Panc1 (cell line): ENCODE data around the gene PCDHAC2. TPM values are rescaled to one million over a fixed set of nuclear protein-coding genes. Genes with fewer than 3 reads are reported as not detected.

ENCODE experiments used
- ATAC-seq: fragments of 200-7000 bp; cut with Tn5 transposase; 2 replicates; pipeline ENCODE4 v1.9.1; 2020; ENCODE audit warnings: mild to moderate bottlenecking, moderate library complexity
- BruUV-seq: library from RNA; stranded (reverse); fragments of 400-500 nt; replicated peaks from 2 replicates; lab custom pipeline; 2021; lab: Mats Ljungman, UMichigan
- CTCF ChIA-PET: fragments of 300-600 bp; sonication (Branson Sonifier 250); formaldehyde crosslinking; loops from one replicate; lab custom pipeline; 2022; ENCODE audit warnings: antibody characterized with exemption; lab: Charles Lee
- POLR2A ChIA-PET: fragments of 300-600 bp; sonication (Branson Sonifier 250); formaldehyde crosslinking; loops from one replicate; lab custom pipeline; 2022; ENCODE audit warnings: antibody characterized with exemption; lab: Charles Lee
- DNase-seq: peaks from one replicate; pipeline ENCODE4 v3.0.0-alpha.2; 2010; ENCODE audit warnings: low read depth, low spot score
- H3K27ac ChIP-seq: 2 replicates; pipeline ENCODE4 v1.5.1; 2011; ENCODE audit warnings: mild to moderate bottlenecking, low read length, inconsistent platforms
- H3K27me3 ChIP-seq: fragments of 200-500 bp; sonication (Bioruptor generic); 2 replicates; pipeline ENCODE4 v1.6.0; 2014; ENCODE audit warnings: low read length, inconsistent platforms; ENCODE audit not compliant: control insufficient read depth, insufficient read depth
- H3K36me3 ChIP-seq: fragments of 200-500 bp; sonication (Bioruptor generic); 2 replicates; pipeline ENCODE4 v1.5.1; 2014; ENCODE audit warnings: inconsistent platforms, mild to moderate bottlenecking, low read length, moderate library complexity; ENCODE audit not compliant: control insufficient read depth, insufficient read depth
- H3K4me1 ChIP-seq: 2 replicates; pipeline ENCODE4 v1.5.1; 2011; ENCODE audit warnings: inconsistent platforms, mild to moderate bottlenecking, low read length, moderate library complexity; ENCODE audit not compliant: control insufficient read depth, insufficient read depth
- H3K4me3 ChIP-seq, 2 experiments: 2 replicates each; pipeline ENCODE4 v1.5.1; 2011 to 2012; ENCODE audit warnings: low read depth in 2 of 2, low read length in 2 of 2, mild to moderate bottlenecking in 2 of 2, inconsistent platforms in 1 of 2, moderate library complexity in 1 of 2
- H3K9me3 ChIP-seq: fragments of 200-500 bp; sonication (Bioruptor generic); 2 replicates; pipeline ENCODE4 v1.5.1; 2014; ENCODE audit warnings: low read depth, mild to moderate bottlenecking, inconsistent platforms, low read length, moderate library complexity; ENCODE audit not compliant: control insufficient read depth, insufficient read depth
- POLR2AphosphoS5 ChIP-seq: IDR thresholded peaks from 2 replicates; pipeline ENCODE4 v1.6.1; 2012; ENCODE audit warnings: mild to moderate bottlenecking, low read depth, low read length, moderate library complexity
- REST ChIP-seq, 2 experiments: IDR thresholded peaks; 2 replicates each; pipeline ENCODE4 v1.6.1; 2011 to 2012; ENCODE audit warnings: low read depth in 2 of 2, control low read depth in 1 of 2, low read length in 1 of 2, mild to moderate bottlenecking in 1 of 2, moderate library complexity in 1 of 2; ENCODE audit not compliant: insufficient read depth in 1 of 2
- SIN3A ChIP-seq: IDR thresholded peaks from 2 replicates; pipeline ENCODE4 v1.6.1; 2012; ENCODE audit warnings: low read depth, mild to moderate bottlenecking, low read length, moderate library complexity, borderline replicate concordance; ENCODE audit not compliant: insufficient read depth
- TCF7L2 ChIP-seq: IDR thresholded peaks from 2 replicates; pipeline ENCODE4 v1.6.1; 2011; ENCODE audit warnings: mild to moderate bottlenecking, low read depth, low read length, inconsistent platforms
- in situ Hi-C: cut with HindIII; loops from 2 replicates; pipeline ENCODE4 v1.10.0; 2016; ENCODE audit warnings: low sequenced_read_pairs, low pct_unique_long_range_greater_than_20kb
- intact Hi-C: fragments of 100-400 bp; cut with micrococcal nuclease; formaldehyde crosslinking; loops from one replicate; pipeline ENCODE4 v1.10.0; 2022; ENCODE audit not compliant: unreplicated experiment
- total RNA-seq: library from RNA; stranded (reverse); gene quantifications from one replicate; pipeline ENCODE4 v1.2.1, GENCODE V29; 2021; ENCODE audit not compliant: unreplicated experiment
- TF ChIP-seq, protein P1 (sequence below): fragments of 450-650 bp; IDR thresholded peaks from 2 replicates; pipeline ENCODE4 v1.5.1; 2017; ENCODE audit warnings: mild to moderate bottlenecking

PCDHAC2 gene
- total RNA-seq, 1 experiment from 2014 or later = 8.8 TPM

DNA sequence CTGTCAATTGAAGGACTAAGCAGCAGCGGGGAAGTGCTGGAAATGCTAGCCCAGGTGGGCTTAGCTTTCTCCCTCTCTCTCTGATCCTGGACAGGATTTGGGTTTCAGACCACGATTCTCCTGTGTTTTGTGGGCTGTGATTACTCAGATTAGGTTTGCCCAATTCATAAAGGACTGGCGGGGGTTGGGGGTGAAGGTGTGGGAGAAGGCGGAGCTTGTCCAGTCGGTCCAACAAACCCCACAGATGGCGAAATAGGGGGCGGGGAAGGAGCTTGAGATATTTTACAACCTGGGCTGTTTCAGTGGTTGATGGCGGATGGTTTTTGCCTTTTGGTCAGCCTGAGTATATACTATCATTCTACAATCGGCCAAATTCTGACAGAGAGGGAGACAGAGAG lies 35.2 kb downstream of the PCDHAC2 start:
- Histone ChIP-seq H3K36me3 (no peaks in the 10 kb centered on the region), H3K9me3 (no peaks in the 10 kb centered on the region), H3K27me3 (no peaks in the 10 kb centered on the region), H3K27ac (peak overlapping the region; percentile 88), H3K4me1 (peaks cover 43% of the 10 kb centered on the region), H3K4me3 (peak overlapping the region; percentile 46 to 73)
- CTCF ChIA-PET = no interaction called here
- no TSS peak for BruUV-seq
- DNase-seq = no peak
- in situ Hi-C loops = no loop called here
- TF ChIP-seq POLR2AphosphoS5 (no peak), REST (IDR thresholded peaks at IDR 0.05; ENCODE audit: insufficient read depth in 1 of 2, low read depth in 2 of 2, low read length in 1 of 2) (no peak), SIN3A (no peak), TCF7L2 (no peak)
- TF ChIP-seq, protein P1, sequence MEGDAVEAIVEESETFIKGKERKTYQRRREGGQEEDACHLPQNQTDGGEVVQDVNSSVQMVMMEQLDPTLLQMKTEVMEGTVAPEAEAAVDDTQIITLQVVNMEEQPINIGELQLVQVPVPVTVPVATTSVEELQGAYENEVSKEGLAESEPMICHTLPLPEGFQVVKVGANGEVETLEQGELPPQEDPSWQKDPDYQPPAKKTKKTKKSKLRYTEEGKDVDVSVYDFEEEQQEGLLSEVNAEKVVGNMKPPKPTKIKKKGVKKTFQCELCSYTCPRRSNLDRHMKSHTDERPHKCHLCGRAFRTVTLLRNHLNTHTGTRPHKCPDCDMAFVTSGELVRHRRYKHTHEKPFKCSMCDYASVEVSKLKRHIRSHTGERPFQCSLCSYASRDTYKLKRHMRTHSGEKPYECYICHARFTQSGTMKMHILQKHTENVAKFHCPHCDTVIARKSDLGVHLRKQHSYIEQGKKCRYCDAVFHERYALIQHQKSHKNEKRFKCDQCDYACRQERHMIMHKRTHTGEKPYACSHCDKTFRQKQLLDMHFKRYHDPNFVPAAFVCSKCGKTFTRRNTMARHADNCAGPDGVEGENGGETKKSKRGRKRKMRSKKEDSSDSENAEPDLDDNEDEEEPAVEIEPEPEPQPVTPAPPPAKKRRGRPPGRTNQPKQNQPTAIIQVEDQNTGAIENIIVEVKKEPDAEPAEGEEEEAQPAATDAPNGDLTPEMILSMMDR = no peak
- POLR2A ChIA-PET = no interaction called here
- peak; percentile 65 for ATAC-seq
- intact Hi-C loops = no loop called here

DNA sequence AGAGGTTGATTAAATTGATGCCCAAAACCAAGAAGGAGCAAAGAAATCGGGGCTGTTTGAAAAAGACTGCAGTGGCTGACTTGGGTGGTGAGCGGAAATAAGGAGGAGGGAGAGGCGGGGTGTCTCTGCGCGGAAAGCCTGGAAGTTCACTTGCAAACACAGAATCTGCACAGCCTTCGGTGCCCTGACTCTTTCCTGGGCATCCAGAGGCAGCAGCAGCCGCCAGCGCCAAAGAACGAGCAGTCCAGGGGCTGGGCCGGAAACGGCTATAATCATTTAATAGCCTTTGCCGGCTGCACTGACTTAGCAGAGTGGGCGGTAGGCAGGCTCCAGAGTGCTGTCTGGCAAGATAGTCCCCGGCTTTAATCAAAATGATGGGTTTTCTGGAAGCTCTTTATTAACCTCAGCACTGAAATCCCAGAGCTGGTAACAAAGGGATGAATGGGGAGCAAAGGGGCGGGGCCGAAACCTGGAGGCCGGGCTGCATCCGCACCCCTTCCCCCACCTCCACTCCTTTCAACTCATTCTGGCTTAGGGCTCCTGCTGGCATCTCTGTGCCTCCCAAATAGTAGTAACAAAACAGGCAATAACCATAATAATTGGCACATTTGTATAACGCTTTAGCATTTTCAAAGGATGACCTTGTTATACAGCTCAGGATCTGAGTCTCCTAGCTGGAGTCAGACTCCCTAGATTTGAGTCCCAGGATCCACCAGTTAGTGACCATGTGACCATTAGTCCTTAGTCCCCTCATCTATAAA lies 35.7 kb downstream of the PCDHAC2 start:
- in situ Hi-C loops = no loop called here

More for the DNA sequence above, 35.7 kb downstream of the PCDHAC2 start:
- Histone ChIP-seq H3K36me3 (no peaks in the 10 kb centered on the region), H3K9me3 (no peaks in the 10 kb centered on the region), H3K27ac (peak overlapping the region; percentile 88), H3K27me3 (no peaks in the 10 kb centered on the region), H3K4me3 (peak overlapping the region; percentile 46 to 73), H3K4me1 (peaks cover 43% of the 10 kb centered on the region)
- TF ChIP-seq SIN3A (no peak), REST (IDR thresholded peaks at IDR 0.05; ENCODE audit: insufficient read depth in 1 of 2, low read depth in 2 of 2, low read length in 1 of 2) (no peak), POLR2AphosphoS5 (no peak), TCF7L2 (no peak)
- TF ChIP-seq, protein P1 = no peak
- intact Hi-C loops = no loop called here
- ATAC-seq = peak; percentile 74
- ChIA-PET POLR2A (no interaction called here), CTCF (no interaction called here)
- BruUV-seq = no TSS peak
- no peak for DNase-seq
